Measurements from ENCODE around the gene DTNBP1.

DNA sequence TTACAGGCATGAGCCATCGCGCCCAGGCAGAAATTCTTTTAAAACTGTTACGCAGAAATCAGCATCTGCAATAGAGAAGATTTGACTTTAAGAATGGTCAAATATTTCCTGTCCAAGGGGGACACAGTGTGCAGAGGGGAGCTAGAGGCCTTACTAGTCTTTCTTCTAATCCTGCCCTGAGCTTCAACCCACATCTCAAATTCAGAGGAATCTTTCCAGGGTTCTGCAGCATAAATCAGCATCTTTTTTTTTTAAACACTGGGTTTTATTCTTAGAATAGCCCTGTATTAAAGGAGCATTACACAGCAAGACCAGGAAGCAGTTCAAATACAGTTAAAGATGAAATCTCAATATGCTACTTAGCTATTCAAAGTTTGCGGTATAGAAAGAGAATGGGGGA is 81.1 kb downstream of the DTNBP1 start:
- TF ChIP-seq, protein P1, sequence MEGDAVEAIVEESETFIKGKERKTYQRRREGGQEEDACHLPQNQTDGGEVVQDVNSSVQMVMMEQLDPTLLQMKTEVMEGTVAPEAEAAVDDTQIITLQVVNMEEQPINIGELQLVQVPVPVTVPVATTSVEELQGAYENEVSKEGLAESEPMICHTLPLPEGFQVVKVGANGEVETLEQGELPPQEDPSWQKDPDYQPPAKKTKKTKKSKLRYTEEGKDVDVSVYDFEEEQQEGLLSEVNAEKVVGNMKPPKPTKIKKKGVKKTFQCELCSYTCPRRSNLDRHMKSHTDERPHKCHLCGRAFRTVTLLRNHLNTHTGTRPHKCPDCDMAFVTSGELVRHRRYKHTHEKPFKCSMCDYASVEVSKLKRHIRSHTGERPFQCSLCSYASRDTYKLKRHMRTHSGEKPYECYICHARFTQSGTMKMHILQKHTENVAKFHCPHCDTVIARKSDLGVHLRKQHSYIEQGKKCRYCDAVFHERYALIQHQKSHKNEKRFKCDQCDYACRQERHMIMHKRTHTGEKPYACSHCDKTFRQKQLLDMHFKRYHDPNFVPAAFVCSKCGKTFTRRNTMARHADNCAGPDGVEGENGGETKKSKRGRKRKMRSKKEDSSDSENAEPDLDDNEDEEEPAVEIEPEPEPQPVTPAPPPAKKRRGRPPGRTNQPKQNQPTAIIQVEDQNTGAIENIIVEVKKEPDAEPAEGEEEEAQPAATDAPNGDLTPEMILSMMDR (conservative IDR thresholded peaks at IDR 0.05; ENCODE audit: low read depth, low read length): no peak
- TF ChIP-seq POLR2A (IDR thresholded peaks at IDR 0.05; ENCODE audit: low read depth, low read length): no peak
- TF ChIP-seq, protein P2, sequence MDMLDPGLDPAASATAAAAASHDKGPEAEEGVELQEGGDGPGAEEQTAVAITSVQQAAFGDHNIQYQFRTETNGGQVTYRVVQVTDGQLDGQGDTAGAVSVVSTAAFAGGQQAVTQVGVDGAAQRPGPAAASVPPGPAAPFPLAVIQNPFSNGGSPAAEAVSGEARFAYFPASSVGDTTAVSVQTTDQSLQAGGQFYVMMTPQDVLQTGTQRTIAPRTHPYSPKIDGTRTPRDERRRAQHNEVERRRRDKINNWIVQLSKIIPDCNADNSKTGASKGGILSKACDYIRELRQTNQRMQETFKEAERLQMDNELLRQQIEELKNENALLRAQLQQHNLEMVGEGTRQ (IDR thresholded peaks at IDR 0.05; ENCODE audit: low read depth, low read length): no peak
- no peak for TF ChIP-seq RAD21 (IDR thresholded peaks at IDR 0.05; ENCODE audit: low read length)
- TF ChIP-seq FOS (IDR thresholded peaks at IDR 0.05; ENCODE audit: low read depth, low read length): no peak
- TF ChIP-seq NFE2L2 (IDR thresholded peaks at IDR 0.05; ENCODE audit: low read depth, low read length): no peak
- no peak for TF ChIP-seq CEBPB (IDR thresholded peaks at IDR 0.05; ENCODE audit: low read depth, low read length)
